Stomach (tissue), 4 donors: Measurements from ENCODE around the gene HTR3A.

Experiments used
- CTCF ChIP-seq, 7 experiments: fragments of 450-650 bp in 4 of 7; fragments of 200-600 bp in 3 of 7; sonication (generic) in 3 of 7; IDR thresholded peaks; one replicate each; pipeline ENCODE4 v1.5.1; 2016 to 2019; ENCODE audit warnings: antibody characterized with exemption in 7 of 7, control low read depth in 2 of 7, mild to moderate bottlenecking in 1 of 7
- EP300 ChIP-seq: sonication (generic); formaldehyde crosslinking; IDR thresholded peaks from one replicate; pipeline ENCODE4 v1.6.1; 2017; ENCODE audit warnings: antibody characterized with exemption
- POLR2A ChIP-seq, 4 donors: fragments of 450-650 bp; IDR thresholded peaks; one replicate each; pipeline ENCODE4 v1.6.1; 2016; ENCODE audit warnings: antibody characterized with exemption in 4 of 4, control low read depth in 2 of 4, mild to moderate bottlenecking in 1 of 4, moderate library complexity in 1 of 4
- POLR2AphosphoS5 ChIP-seq, 3 donors: sonication (generic); formaldehyde crosslinking; IDR thresholded peaks; one replicate each; pipeline ENCODE4 v1.6.1; 2016; ENCODE audit warnings: antibody characterized with exemption in 3 of 3

GRCh38 chr11:113956986-113957385 lies 17.9 kb upstream of the HTR3A start:
- TF ChIP-seq CTCF (IDR thresholded peaks at IDR 0.05) (no peak), POLR2A (IDR thresholded peaks at IDR 0.05) (no peak), POLR2AphosphoS5 (IDR thresholded peaks at IDR 0.05) (no peak), EP300 (no peak)
